Suprapubic skin (tissue), 4 donors: ENCODE results near the gene ANKRD22.

ENCODE experiments used
- POLR2A ChIP-seq, 2 donors: fragments of 450-650 bp; IDR thresholded peaks; one replicate each; pipeline ENCODE4 v1.6.1; 2017; ENCODE audit warnings: antibody characterized with exemption in 2 of 2, mild to moderate bottlenecking in 2 of 2, moderate library complexity in 2 of 2
- POLR2AphosphoS5 ChIP-seq, 3 donors: sonication (generic); formaldehyde crosslinking; IDR thresholded peaks; one replicate each; pipeline ENCODE4 v1.6.1; 2017; ENCODE audit warnings: antibody characterized with exemption in 3 of 3
- TF ChIP-seq, protein P1 (sequence below), 2 donors: fragments of 200-600 bp in 1 of 2; fragments of 450-650 bp in 1 of 2; sonication (generic) in 1 of 2; IDR thresholded peaks; one replicate each; pipeline ENCODE4 v1.5.1; 2016 to 2019; ENCODE audit warnings: antibody characterized with exemption in 2 of 2, mild to moderate bottlenecking in 1 of 2, moderate library complexity in 1 of 2

DNA sequence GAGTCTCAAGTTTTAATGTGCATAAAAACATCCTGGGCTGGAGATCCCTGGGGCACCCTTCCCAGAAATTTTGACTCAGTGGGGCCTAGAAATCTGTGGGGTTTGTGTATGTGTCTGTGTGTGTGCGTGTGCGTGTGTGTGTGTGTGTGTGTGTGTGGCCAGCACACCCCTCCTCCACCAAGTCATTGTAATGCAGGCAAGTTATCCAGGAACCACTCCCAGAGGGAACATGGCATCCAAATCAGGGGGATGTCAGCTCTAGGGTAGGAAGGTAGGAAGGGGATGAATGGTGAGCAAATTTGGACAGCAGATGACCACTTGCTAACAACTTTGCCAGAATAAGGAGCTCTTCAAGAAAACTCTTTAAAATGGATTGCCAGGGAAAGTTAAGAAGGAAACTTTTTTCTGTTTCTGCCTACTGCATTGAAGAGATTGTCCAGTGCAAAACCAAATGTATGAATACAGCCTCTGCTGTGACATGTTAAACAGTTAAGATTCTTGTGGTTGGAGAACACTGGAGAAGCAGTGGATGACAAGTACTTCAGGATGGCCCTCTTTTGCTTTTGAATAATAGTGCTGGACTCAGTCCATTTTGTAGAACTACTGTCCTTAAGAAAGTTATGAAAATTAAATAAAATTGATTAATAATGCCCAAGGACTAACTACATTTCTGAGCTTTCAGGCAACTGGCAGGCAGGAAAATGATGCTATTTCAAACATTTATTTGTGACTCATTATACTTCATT, 40.8 kb upstream of the ANKRD22 start:
- TF ChIP-seq POLR2A (IDR thresholded peaks at IDR 0.05) (no peak), POLR2AphosphoS5 (IDR thresholded peaks at IDR 0.05) (no peak)
- TF ChIP-seq, protein P1, sequence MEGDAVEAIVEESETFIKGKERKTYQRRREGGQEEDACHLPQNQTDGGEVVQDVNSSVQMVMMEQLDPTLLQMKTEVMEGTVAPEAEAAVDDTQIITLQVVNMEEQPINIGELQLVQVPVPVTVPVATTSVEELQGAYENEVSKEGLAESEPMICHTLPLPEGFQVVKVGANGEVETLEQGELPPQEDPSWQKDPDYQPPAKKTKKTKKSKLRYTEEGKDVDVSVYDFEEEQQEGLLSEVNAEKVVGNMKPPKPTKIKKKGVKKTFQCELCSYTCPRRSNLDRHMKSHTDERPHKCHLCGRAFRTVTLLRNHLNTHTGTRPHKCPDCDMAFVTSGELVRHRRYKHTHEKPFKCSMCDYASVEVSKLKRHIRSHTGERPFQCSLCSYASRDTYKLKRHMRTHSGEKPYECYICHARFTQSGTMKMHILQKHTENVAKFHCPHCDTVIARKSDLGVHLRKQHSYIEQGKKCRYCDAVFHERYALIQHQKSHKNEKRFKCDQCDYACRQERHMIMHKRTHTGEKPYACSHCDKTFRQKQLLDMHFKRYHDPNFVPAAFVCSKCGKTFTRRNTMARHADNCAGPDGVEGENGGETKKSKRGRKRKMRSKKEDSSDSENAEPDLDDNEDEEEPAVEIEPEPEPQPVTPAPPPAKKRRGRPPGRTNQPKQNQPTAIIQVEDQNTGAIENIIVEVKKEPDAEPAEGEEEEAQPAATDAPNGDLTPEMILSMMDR (IDR thresholded peaks at IDR 0.05) = no peak
